GM12878 (cell line): ENCODE data around the gene SLIT1. TPM values are rescaled to one million over a fixed set of nuclear protein-coding genes. Genes with fewer than 3 reads are reported as not detected.

ENCODE experiments used
- CBX3 ChIP-seq: fragments of 200-600 bp; sonication (generic); IDR thresholded peaks from 2 replicates; pipeline ENCODE4 v1.6.1; 2016; ENCODE audit warnings: low read depth, borderline replicate concordance
- FOS ChIP-seq: IDR thresholded peaks from 3 replicates; pipeline ENCODE4 v1.6.1; 2011; ENCODE audit warnings: borderline replicate concordance; ENCODE audit not compliant: insufficient read length; ENCODE audit errors: extremely low read depth
- IRF4 ChIP-seq: IDR thresholded peaks from 2 replicates; pipeline ENCODE4 v1.6.1; 2011; ENCODE audit warnings: low read depth, low read length
- NBN ChIP-seq: fragments of 450-650 bp; IDR thresholded peaks from 2 replicates; pipeline ENCODE4 v1.6.1; 2016
- NFYB ChIP-seq: IDR thresholded peaks from 2 replicates; pipeline ENCODE4 v1.6.1; 2011; ENCODE audit warnings: low read depth, mild to moderate bottlenecking, low read length, improper control_type of control experiment, moderate library complexity; ENCODE audit not compliant: insufficient read depth
- SMAD1 ChIP-seq: fragments of 450-650 bp; IDR thresholded peaks from 2 replicates; pipeline ENCODE4 v1.6.1; 2018; ENCODE audit warnings: mild to moderate bottlenecking, low read depth; ENCODE audit not compliant: partially characterized antibody
- SPI1 ChIP-seq: IDR thresholded peaks from 2 replicates; pipeline ENCODE4 v1.6.1; 2011; ENCODE audit warnings: low read depth, mild to moderate bottlenecking, low read length, moderate library complexity, borderline replicate concordance; ENCODE audit not compliant: insufficient read depth
- ZBED1 ChIP-seq: IDR thresholded peaks from 2 replicates; pipeline ENCODE4 v1.6.1; 2016; ENCODE audit warnings: borderline replicate concordance
- ZNF687 ChIP-seq: fragments of 450-650 bp; IDR thresholded peaks from 2 replicates; pipeline ENCODE4 v1.6.1; 2017; ENCODE audit warnings: mild to moderate bottlenecking, moderate library complexity
- polyA plus RNA-seq, 11 experiments: library from polyadenylated mRNA; depleted of rRNA in 4 of 11; unstranded in 6 of 11; stranded (reverse) in 5 of 11; fragments of >200 nt; fragmentation: Nextera tagmentation in 4 of 11; fragmentation: Illumina TruSeq in 1 of 11; extraction: Ambion mirVana in 4 of 11; extraction: Trizol in 1 of 11; gene quantifications; 1 replicate in 1 of 11; 2 replicates in 10 of 11; pipeline versions ENCODE4 v1.2.1 to v1.2.3, GENCODE V29; 2011 to 2016; ENCODE audit warnings: inconsistent platforms in 2 of 11, missing spikeins in 2 of 11, low read depth in 1 of 11
- total RNA-seq, 4 experiments: library from RNA; depleted of rRNA in 3 of 4; stranded (reverse); fragments of >200 nt in 3 of 4; fragmentation: Illumina TruSeq in 1 of 4; extraction: Trizol in 1 of 4; gene quantifications; 2 replicates each; pipeline versions ENCODE4 v1.2.1 to v1.2.3, GENCODE V29; 2013 to 2021

SLIT1 gene
- total and polyA plus RNA-seq, 10 of the 15 experiments (the other 5 are each of a cell fraction or from before 2014, with no cell fraction given), result 0.04 to 0.19 (median 0.06) TPM; not detected in 4

- TF ChIP-seq ZNF687 (no peak), FOS (no peak), CBX3 (no peak), ZBED1 (no peak), NBN (no peak), IRF4 (no peak), NFYB (no peak), SPI1 (no peak), SMAD1 (no peak)
These were observed 183.1 kb downstream of the SLIT1 start (continued) for GRCh38 chr10:97002670-97003069.
